Right lobe of liver (tissue), 6 donors: ENCODE measurements around the gene KDM3A. TPM values are rescaled to one million over a fixed set of nuclear protein-coding genes. Genes with fewer than 3 reads are reported as not detected.
A peak's percentile ranks its signal among the peaks of the same experiment; 100 is the strongest.

Experiments used
- ATAC-seq, 4 donors: fragments of 200-7000 bp; cut with Tn5 transposase; one replicate each; pipeline ENCODE4 v1.9.1; 2020; ENCODE audit warnings: mild to moderate bottlenecking in 4 of 4, moderate library complexity in 4 of 4
- DNase-seq, 3 donors: peaks; one replicate each; pipeline ENCODE4 v3.0.0-alpha.2; 2020
- H3K27ac ChIP-seq, 3 donors: fragments of 200-600 bp; one replicate each; pipeline ENCODE4 v1.8.0; 2022
- H3K27me3 ChIP-seq, 2 donors: fragments of 200-600 bp; one replicate each; pipeline ENCODE4 v1.8.0; 2022
- H3K36me3 ChIP-seq, 4 donors: fragments of 200-600 bp; sonication (generic) in 1 of 4; one replicate each; pipeline versions ENCODE4 v1.5.1 to v1.8.0; 2017 to 2022; ENCODE audit warnings: control low read depth in 1 of 4
- H3K4me1 ChIP-seq, 4 donors: fragments of 200-600 bp; sonication (generic) in 1 of 4; one replicate each; pipeline versions ENCODE4 v1.5.1 to v1.8.0; 2017 to 2022; ENCODE audit warnings: control low read depth in 1 of 4
- H3K4me3 ChIP-seq, 3 donors: fragments of 200-600 bp; one replicate each; pipeline ENCODE4 v1.8.0; 2022
- H3K9me3 ChIP-seq, 4 donors: fragments of 200-600 bp; sonication (generic) in 1 of 4; one replicate each; pipeline versions ENCODE4 v1.5.1 to v1.8.0; 2017 to 2022; ENCODE audit warnings: control low read depth in 1 of 4
- CTCF ChIP-seq, 4 donors: fragments of 200-600 bp in 3 of 4; fragments of 450-650 bp in 1 of 4; IDR thresholded peaks; one replicate each; pipeline versions ENCODE4 v1.5.1 to v1.8.0; 2016 to 2022; ENCODE audit warnings: antibody characterized with exemption in 4 of 4, mild to moderate bottlenecking in 2 of 4
- POLR2A ChIP-seq: fragments of 450-650 bp; IDR thresholded peaks from one replicate; pipeline ENCODE4 v1.6.1; 2017; ENCODE audit warnings: antibody characterized with exemption, mild to moderate bottlenecking
- WGBS: methylation state at CpG from one replicate; pipeline ENCODE4 v1.1.6; 2018; ENCODE audit warnings: low coverage, low lambda C conversion rate; ENCODE audit not compliant: insufficient coverage; ENCODE audit errors: missing lambda C conversion rate; 5-methylcytosine and 5-hydroxymethylcytosine counted together
- intact Hi-C, 2 donors: fragments of 100-400 bp; cut with DNase I; formaldehyde crosslinking; loops; one replicate each; pipeline versions ENCODE4 v1.11.2 to v1.14.1; 2022
- total RNA-seq, 6 experiments: library from RNA; depleted of rRNA in 2 of 6; stranded (reverse); fragments of >200 nt in 2 of 6; fragmentation: NEBNext Ultra II Directional in 3 of 6; extraction: Animal tissue kit (Norgen Biotek cat#: 25700) in 3 of 6; gene quantifications; one replicate each; pipeline versions ENCODE4 v1.1.0 to v1.2.4, GENCODE V29; 2016 to 2023
- donor health status: DM: no; HTN: yes; CAD: no.
- donor health status: DM: no; HTN: no; CAD: no.
- donor health status: DM: no; HTN: no; CAD: no.
- donor health status: DM: no; HTN: yes; CAD: no.
- donor health status: DM: no; HTN: yes; CAD: no.

KDM3A gene
- total RNA-seq, 6 experiments from 2014 or later: 7.2 to 40.8 (median 13.6) TPM

- peak; percentile 55 to 80 (median 72) for ATAC-seq
- TF ChIP-seq POLR2A (no peak), CTCF (IDR thresholded peaks at IDR 0.05) (peak; percentile 27 to 50 (median 42))
- WGBS: 60% methylated on average over 2 of the region's 3 CpGs
Measured at GRCh38 chr2:86518481-86518880, 77.3 kb downstream of the KDM3A start.

DNA sequence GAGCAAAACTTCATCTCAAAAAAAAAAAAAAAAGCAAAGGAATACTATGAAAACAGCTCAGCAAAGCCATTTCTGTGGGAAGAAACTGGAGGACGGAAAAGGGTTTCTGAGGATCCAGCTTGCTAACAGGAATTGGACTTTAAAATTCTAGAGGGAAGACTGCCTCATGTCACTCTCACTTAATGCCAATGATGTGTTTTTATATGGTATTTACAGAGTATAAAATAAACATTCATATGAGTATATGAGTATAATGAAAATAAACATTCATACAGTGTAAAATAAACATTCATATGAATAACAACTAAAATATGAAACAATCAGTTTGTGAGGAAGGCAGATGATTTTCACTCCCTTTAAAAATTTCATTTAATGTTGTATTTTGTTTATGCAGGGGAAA is 78.2 kb downstream of the KDM3A start:
- H3K4me1 ChIP-seq: no peaks in the 10 kb centered on the region
- H3K36me3 ChIP-seq: no peaks in the 10 kb centered on the region
- TF ChIP-seq CTCF (IDR thresholded peaks at IDR 0.05): no peak
- TF ChIP-seq POLR2A: no peak
- H3K27ac ChIP-seq: no peak overlapping the region
- WGBS: 100% methylated on average over 1 of the region's 1 CpG
- intact Hi-C loops: no loop called here
- no peak for DNase-seq
- H3K27me3 ChIP-seq: no peaks in the 10 kb centered on the region
- no peak for ATAC-seq
- H3K9me3 ChIP-seq: no peaks in the 10 kb centered on the region
- H3K4me3 ChIP-seq: no peak overlapping the region

More at GRCh38 chr2:86518481-86518880, 77.3 kb downstream of the KDM3A start:
- H3K9me3 ChIP-seq: no peaks in the 10 kb centered on the region
- no peaks in the 10 kb centered on the region for H3K27me3 ChIP-seq
- no peaks in the 10 kb centered on the region for H3K4me1 ChIP-seq
- DNase-seq: no peak
- H3K4me3 ChIP-seq: no peak overlapping the region
- intact Hi-C loops: no loop called here
- no peak overlapping the region for H3K27ac ChIP-seq
- H3K36me3 ChIP-seq: no peaks in the 10 kb centered on the region

DNA sequence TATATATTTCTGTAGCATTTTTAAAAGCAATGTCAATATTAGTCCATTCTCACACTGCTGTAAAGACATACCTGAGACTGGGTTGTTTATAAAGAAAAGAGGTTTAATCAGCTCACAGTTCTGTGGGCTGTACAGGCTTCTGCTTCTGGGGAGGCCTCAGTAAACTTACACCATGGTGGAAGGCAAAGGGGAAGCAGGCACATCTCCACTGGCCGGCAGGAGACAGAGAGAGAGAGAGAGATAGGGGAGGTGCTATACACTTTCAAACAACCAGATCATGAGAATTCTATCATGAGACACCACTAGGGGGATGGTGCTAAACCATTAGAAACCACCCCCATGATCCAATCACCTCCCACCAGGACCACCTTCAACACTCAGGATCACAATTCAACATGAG is 79.0 kb downstream of the KDM3A start:
- intact Hi-C loops: no loop called here
- no CpG with 5 or more reads among the region's 1 CpG for WGBS
- no peaks in the 10 kb centered on the region for H3K9me3 ChIP-seq

GRCh38 chr2:86521922-86522321 is 80.8 kb downstream of the KDM3A start:
- 90% methylated on average over 1 of the region's 1 CpG for WGBS
- H3K36me3 ChIP-seq: peaks cover 0 to 4% (median 0%) of the 10 kb centered on the region in 4 donors
- H3K4me1 ChIP-seq: no peaks in the 10 kb centered on the region
- H3K9me3 ChIP-seq: no peaks in the 10 kb centered on the region
- ATAC-seq: no peak
- no peak for DNase-seq
- H3K27me3 ChIP-seq: no peaks in the 10 kb centered on the region
- intact Hi-C loops: no loop called here
- H3K27ac ChIP-seq: no peak overlapping the region
- no peak for TF ChIP-seq CTCF (IDR thresholded peaks at IDR 0.05)
- TF ChIP-seq POLR2A: no peak
- no peak overlapping the region for H3K4me3 ChIP-seq

More for the DNA sequence above, 79.0 kb downstream of the KDM3A start:
- Histone ChIP-seq H3K4me3 (no peak overlapping the region), H3K27me3 (no peaks in the 10 kb centered on the region), H3K36me3 (no peaks in the 10 kb centered on the region), H3K27ac (no peak overlapping the region), H3K4me1 (no peaks in the 10 kb centered on the region)
- ATAC-seq (no peak), DNase-seq (no peak)
- TF ChIP-seq CTCF (IDR thresholded peaks at IDR 0.05) (no peak), POLR2A (no peak)

DNA sequence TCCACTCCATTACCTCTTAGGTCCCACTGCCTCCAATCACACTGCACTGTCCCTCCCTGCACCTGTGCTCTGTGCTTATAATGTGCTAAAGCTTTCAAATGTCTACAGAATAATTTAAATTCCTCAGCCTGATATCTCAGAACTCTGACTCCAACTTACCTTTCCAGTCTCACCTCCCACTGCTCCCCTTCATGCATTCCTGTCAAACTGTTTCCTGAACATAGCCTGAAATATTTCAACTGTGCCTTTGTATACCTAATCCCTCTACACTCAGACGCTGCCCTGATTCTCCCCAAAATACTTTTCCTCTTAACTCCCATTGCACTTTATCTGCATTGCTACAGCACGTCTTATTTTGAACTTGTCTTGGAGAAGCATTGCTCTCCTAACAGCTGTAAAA is 81.5 kb downstream of the KDM3A start:
- Histone ChIP-seq H3K4me3 (no peak overlapping the region), H3K27ac (no peak overlapping the region), H3K27me3 (no peaks in the 10 kb centered on the region), H3K4me1 (no peaks in the 10 kb centered on the region), H3K9me3 (no peaks in the 10 kb centered on the region), H3K36me3 (peaks cover 0 to 4% (median 0%) of the 10 kb centered on the region in 4 donors)
- 85% methylated on average over 2 of the region's 2 CpGs for WGBS
- no peak for DNase-seq
- TF ChIP-seq CTCF (IDR thresholded peaks at IDR 0.05): no peak
- no peak for TF ChIP-seq POLR2A
- ATAC-seq: no peak
- intact Hi-C loops: no loop called here
